T-helper 2 cell treated with Interferon-gamma antibody and Interleukin-4, amounts not matched to agents 100 ng/mL and 5 ng/mL, for 36 hours (primary cell): ENCODE measurements around the gene FHIT. TPM values are rescaled to one million over a fixed set of nuclear protein-coding genes. Genes with fewer than 3 reads are reported as not detected.

ENCODE experiments used
- intact Hi-C: fragments of 100-400 bp; cut with micrococcal nuclease; formaldehyde crosslinking; loops from one replicate; pipeline ENCODE4 v1.15.1; 2023
- total RNA-seq: library from RNA; stranded (reverse); gene quantifications from 2 replicates; pipeline ENCODE4 v1.2.3, GENCODE V29; 2022

The FHIT gene
- total RNA-seq, 1 donor from 2014 or later: 40.4 TPM

DNA sequence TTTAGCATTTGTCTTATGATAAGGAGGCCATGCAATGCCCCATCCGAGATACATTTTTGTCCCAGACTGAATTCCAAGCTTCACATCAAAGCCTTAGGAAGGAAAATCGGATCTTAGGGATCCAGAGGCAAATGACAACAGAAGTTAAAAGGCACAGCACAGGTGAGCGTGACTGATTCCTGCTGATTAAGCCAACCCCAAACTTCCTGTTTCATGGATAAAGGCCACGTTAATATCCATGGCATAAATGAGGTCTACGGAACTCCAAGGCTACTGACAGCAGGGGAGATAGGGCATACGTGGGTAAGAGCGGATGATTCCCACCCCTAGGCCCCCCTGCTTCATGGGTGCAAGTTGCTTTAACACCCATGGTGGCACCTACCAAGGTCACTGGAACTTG, 471.6 kb downstream of the FHIT start:
- intact Hi-C loops: no loop called here

DNA sequence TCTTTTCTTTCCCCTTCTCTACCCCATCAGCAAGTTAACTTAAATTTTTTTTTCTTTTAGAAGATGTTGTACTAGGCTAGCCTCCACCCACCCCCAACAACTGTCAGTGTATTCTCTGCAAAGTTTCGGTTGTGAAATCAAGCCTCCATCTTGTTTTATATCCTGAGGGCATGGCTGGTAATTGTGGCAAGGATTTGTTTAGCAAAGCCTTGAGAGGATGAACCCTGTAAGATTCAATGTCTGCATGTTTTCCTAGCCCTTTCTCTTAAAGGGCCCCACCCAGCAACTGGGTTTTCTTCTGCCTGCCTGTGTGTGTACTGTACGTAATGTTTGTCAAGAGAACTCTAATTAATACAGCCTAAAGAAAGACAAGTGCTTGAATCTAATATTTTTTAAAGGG, 475.3 kb downstream of the FHIT start:
- intact Hi-C loops: no loop called here

GRCh38 chr3:60774617-60775016, 476.6 kb downstream of the FHIT start:
- intact Hi-C loops: no loop called here

- intact Hi-C loops: no loop called here
Observed at GRCh38 chr3:60772584-60772983, 478.7 kb downstream of the FHIT start.

GRCh38 chr3:60771766-60772165, 479.5 kb downstream of the FHIT start:
- intact Hi-C loops: no loop called here

- intact Hi-C loops: no loop called here
Observed at GRCh38 chr3:60770532-60770931, 480.7 kb downstream of the FHIT start.

GRCh38 chr3:60767536-60767935, 483.7 kb downstream of the FHIT start:
- intact Hi-C loops: no loop called here

- intact Hi-C loops: no loop called here
Observed at GRCh38 chr3:60765776-60766175, 485.5 kb downstream of the FHIT start.

DNA sequence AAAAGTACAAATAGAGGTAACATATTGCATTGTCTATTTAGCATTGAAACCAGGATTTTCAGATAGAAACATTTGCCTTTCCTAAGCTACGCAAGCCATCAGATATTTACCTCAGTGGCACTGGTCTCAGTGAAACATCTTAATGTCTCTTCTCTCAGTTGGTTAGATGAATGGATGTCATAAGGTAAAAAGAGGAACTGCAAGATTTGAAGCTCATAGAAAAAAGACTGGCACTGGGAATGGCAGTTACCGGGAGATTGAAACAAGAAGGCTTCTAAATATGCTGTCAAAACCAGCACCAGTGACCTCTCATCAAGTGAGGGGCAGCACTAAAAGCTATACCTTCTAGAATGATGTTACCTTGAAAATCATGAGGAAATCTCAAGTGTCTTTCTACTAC, 486.4 kb downstream of the FHIT start:
- intact Hi-C loops: no loop called here

- intact Hi-C loops: no loop called here
Observed at GRCh38 chr3:60760145-60760544, 491.1 kb downstream of the FHIT start.

DNA sequence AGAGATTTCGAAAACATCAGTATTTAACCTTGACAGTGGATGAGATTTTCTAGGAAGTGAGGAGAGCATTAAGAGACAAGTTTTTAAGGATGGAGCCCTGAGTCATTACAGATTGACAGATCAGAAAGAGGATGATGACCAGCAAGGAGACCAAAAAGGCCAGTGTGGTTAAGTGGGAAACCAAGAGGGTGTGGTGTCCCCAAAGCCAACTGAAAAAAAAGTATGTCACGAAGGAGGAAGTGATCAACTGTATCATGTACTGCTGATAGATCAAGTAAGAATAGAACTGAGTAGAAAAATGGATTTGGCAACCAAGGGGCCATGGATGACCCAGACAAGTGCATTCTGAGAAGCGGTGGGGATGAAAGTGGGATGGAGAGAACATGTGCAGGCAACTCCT, 491.8 kb downstream of the FHIT start:
- intact Hi-C loops: no loop called here

- intact Hi-C loops: no loop called here
Observed at GRCh38 chr3:60758831-60759230, 492.4 kb downstream of the FHIT start.

DNA sequence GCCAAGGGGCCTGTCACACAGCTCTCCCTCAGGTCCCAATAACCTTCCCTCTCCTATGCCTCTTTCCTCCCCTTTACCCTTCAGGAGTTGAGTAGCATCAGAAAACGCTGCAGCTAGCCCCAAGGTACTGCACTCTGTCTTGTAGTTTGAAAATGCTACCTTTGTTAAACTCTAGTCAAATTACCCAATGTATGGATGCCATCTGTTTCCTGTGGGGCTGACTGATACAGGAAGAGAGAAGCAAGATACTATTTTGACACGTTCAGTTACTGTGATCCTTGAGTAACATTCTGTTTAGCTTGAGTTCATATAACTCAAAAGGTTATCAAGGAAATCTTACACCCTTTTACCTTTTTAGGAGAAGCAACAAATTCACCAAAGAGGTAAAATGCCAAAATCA, 493.1 kb downstream of the FHIT start:
- intact Hi-C loops: no loop called here

DNA sequence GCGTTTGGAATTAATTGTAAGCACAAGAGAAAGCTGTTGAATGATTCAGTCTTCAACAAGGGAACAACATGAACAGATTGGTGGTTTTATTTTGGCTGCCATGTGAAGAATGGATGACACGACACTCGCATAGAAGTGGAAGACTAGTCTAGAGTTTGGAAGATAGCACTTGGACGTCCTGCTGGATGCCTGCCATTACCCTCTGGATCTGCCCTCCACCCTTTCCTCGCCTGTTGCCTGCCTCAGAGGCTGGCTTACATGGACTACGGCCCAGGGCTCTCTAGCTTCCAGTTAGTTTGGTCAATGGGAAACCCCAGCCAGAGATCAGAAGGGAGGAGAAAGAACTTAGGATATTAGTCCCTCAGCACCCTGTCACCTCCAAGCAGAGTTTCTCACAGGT, 493.5 kb downstream of the FHIT start:
- intact Hi-C loops: no loop called here

GRCh38 chr3:60756241-60757030, 494.8 kb downstream of the FHIT start:
- intact Hi-C loops: no loop called here

DNA sequence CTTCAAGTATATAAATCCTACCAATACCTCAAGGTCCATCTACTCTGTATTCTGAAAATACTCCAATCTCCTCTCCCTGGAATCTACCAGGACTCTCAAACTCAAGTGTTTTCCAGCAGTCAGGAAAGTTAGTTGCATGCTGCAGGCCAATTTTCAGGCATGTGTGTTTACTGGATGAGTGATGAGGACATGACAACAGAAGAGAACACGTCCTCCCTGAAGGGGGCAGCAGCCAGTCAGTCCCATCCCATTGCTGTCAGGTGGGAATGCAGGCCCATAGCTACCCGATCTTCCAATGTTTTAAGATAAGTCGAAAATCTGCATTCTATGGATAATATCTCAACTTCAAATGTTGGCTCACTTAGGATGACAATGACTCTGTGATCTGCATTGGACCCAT, 496.2 kb downstream of the FHIT start:
- intact Hi-C loops: no loop called here

- intact Hi-C loops: no loop called here
Observed at GRCh38 chr3:60754617-60755016, 496.6 kb downstream of the FHIT start.

GRCh38 chr3:60752809-60753208, 498.4 kb downstream of the FHIT start:
- intact Hi-C loops: no loop called here

- intact Hi-C loops: no loop called here
Observed at GRCh38 chr3:60746695-60747416, 504.4 kb downstream of the FHIT start.

DNA sequence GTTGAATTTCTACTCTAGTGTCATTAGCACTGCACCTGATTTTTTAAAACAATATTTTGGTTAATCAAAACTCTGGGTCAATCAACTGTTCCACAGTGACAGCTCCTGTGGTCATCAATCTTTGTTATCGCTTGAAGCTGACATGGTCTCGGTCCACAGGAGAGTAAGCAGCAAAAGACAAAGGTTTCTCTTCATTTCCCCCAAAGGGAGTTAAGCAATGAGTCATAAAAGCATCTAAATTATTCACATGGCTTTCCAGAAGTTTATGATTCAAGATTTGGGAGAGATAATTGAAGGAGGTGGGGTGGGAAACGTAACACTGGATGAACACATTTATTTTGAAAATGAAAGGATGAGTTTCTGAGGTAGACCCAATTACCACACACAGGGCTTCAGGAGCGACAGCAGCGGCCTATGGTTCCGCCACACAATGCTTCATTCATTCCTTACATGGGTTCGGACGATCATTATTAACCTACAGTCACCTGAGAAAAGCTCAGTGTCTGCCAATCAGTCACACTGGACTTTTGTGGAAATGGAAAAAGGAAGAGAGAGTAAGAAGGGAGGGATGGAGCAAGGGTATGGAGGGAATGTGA, 505.1 kb downstream of the FHIT start:
- intact Hi-C loops: no loop called here

GRCh38 chr3:60743631-60744164, 507.6 kb downstream of the FHIT start:
- intact Hi-C loops: no loop called here

- intact Hi-C loops: no loop called here
Observed at GRCh38 chr3:60742606-60743145, 508.6 kb downstream of the FHIT start.
